ENCODE data around the gene HARS2. TPM values are rescaled to one million over a fixed set of nuclear protein-coding genes. Genes with fewer than 3 reads are reported as not detected.

The HARS2 gene
- total and polyA plus RNA-seq, 2 donors from 2014 or later: 26.7 to 27.6 TPM

- Histone ChIP-seq H3K27ac (ENCODE audit: low read depth in 2 of 2, low read length in 2 of 2) (no peak overlapping the region), H3K9me3 (ENCODE audit: control insufficient read depth in 2 of 3, insufficient read depth in 1 of 3, low read length in 3 of 3) (no peaks in the 10 kb centered on the region), H3K9ac (ENCODE audit: low read length in 3 of 3) (no peak overlapping the region), H3K4me3 (ENCODE audit: low read length in 3 of 3) (no peak overlapping the region), H3K36me3 (ENCODE audit: control insufficient read depth in 2 of 3, insufficient read depth in 3 of 3, low read length in 3 of 3) (peaks cover 7 to 43% (median 27%) of the 10 kb centered on the region in 3 donors), H3K27me3 (ENCODE audit: control insufficient read depth, insufficient read depth, low read length) (no peaks in the 10 kb centered on the region), H3K4me1 (ENCODE audit: control insufficient read depth in 2 of 3, insufficient read depth in 2 of 3, low read depth in 1 of 3, low read length in 3 of 3) (no peaks in the 10 kb centered on the region)
- no peak for DNase-seq
- FAIRE-seq: no peak
- TF ChIP-seq, protein P1, sequence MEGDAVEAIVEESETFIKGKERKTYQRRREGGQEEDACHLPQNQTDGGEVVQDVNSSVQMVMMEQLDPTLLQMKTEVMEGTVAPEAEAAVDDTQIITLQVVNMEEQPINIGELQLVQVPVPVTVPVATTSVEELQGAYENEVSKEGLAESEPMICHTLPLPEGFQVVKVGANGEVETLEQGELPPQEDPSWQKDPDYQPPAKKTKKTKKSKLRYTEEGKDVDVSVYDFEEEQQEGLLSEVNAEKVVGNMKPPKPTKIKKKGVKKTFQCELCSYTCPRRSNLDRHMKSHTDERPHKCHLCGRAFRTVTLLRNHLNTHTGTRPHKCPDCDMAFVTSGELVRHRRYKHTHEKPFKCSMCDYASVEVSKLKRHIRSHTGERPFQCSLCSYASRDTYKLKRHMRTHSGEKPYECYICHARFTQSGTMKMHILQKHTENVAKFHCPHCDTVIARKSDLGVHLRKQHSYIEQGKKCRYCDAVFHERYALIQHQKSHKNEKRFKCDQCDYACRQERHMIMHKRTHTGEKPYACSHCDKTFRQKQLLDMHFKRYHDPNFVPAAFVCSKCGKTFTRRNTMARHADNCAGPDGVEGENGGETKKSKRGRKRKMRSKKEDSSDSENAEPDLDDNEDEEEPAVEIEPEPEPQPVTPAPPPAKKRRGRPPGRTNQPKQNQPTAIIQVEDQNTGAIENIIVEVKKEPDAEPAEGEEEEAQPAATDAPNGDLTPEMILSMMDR (IDR thresholded peaks at IDR 0.05; ENCODE audit: borderline replicate concordance, extremely low read depth, insufficient read depth): no peak
- intact Hi-C loops (cut with DNase I): no loop called here
Observed at GRCh38 chr5:140674629-140675028, 16.6 kb upstream of the HARS2 start.

DNA sequence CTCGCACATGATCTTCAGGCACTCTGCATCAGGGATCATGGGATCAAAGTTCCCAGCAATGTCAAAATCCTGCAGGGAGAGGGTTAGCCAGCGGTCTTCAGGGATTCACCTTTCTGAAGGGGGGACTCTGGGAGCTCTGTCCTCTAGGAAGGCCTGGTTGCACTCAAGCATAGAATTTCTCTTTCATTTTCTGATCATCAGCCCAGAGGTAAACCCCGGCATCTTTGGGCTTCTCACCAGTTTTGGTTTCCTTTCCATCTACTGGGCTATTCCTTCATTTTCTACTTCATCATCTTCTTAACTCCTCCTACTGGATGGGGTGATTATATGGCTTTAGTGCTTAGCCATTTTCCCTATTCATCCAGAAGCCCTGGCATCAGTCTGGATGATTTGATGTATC is 13.3 kb upstream of the HARS2 start:
- Histone ChIP-seq H3K27me3 (ENCODE audit: control insufficient read depth, insufficient read depth, low read length) (no peaks in the 10 kb centered on the region), H3K4me1 (ENCODE audit: control insufficient read depth in 2 of 3, insufficient read depth in 2 of 3, low read depth in 1 of 3, low read length in 3 of 3) (no peaks in the 10 kb centered on the region), H3K27ac (ENCODE audit: low read depth in 2 of 2, low read length in 2 of 2) (no peak overlapping the region), H3K4me3 (ENCODE audit: low read length in 3 of 3) (no peak overlapping the region), H3K9me3 (ENCODE audit: control insufficient read depth in 2 of 3, insufficient read depth in 1 of 3, low read length in 3 of 3) (no peaks in the 10 kb centered on the region), H3K9ac (ENCODE audit: low read length in 3 of 3) (no peak overlapping the region), H3K36me3 (ENCODE audit: control insufficient read depth in 2 of 3, insufficient read depth in 3 of 3, low read length in 3 of 3) (peaks cover 7 to 49% (median 33%) of the 10 kb centered on the region in 3 donors)
- no peak for DNase-seq
- no peak for FAIRE-seq
- TF ChIP-seq, protein P1 (IDR thresholded peaks at IDR 0.05; ENCODE audit: borderline replicate concordance, extremely low read depth, insufficient read depth): no peak
- intact Hi-C loops (cut with DNase I): no loop called here

DNA sequence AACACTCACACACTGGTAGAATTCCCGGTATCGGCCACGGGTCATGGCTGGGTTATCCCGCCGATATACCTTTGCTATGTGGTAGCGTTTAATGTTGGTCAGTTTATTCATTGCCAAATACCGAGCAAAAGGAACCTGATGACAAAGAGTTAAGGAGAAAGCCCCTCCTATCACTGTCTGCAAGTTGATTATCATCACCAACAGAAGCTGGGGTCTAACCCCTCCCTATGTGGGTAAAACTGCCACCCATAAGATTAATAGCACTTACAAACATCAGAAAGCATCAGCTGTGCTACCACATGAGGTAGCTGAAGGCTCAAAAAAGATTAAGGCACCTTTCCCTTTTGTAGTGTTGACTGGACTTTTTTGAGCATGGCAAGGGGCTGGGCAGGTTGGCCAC is 12.3 kb upstream of the HARS2 start:
- Histone ChIP-seq H3K36me3 (ENCODE audit: control insufficient read depth in 2 of 3, insufficient read depth in 3 of 3, low read length in 3 of 3) (peaks cover 7 to 49% (median 33%) of the 10 kb centered on the region in 3 donors), H3K27me3 (ENCODE audit: control insufficient read depth, insufficient read depth, low read length) (no peaks in the 10 kb centered on the region), H3K9me3 (ENCODE audit: control insufficient read depth in 2 of 3, insufficient read depth in 1 of 3, low read length in 3 of 3) (no peaks in the 10 kb centered on the region), H3K4me1 (ENCODE audit: control insufficient read depth in 2 of 3, insufficient read depth in 2 of 3, low read depth in 1 of 3, low read length in 3 of 3) (no peaks in the 10 kb centered on the region), H3K4me3 (ENCODE audit: low read length in 3 of 3) (no peak overlapping the region), H3K27ac (ENCODE audit: low read depth in 2 of 2, low read length in 2 of 2) (no peak overlapping the region), H3K9ac (ENCODE audit: low read length in 3 of 3) (no peak overlapping the region)
- intact Hi-C loops (cut with DNase I): no loop called here
- TF ChIP-seq, protein P1 (IDR thresholded peaks at IDR 0.05; ENCODE audit: borderline replicate concordance, extremely low read depth, insufficient read depth): no peak
- FAIRE-seq (no peak), DNase-seq (no peak)

DNA sequence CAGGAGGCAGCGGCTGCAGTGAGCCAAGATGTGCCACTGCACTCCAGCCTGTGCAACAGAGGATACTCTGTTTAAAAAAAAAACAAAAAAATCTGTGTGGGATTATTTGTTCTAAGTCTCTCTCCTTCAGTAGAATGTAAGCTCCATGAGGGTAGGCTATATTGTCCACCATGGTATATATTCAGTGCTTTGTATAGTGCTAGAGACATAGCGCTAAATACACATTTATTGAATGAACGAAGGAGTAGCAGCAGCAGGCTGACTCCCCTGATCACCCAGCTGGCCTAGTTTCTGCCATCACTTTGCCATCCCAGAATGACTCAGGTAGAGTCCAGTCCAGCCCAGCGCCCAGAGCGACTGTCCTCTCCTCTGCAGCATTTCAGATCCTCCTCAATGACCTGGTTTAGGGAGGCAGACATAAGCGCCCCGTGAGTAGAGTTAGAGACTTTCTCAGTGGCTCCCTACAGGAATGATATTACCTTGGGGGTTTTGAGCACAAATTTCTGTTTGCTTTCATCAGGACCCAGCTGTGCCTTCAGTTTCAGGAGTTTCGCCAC is 801 bp upstream of the HARS2 start:
- H3K4me3 ChIP-seq (ENCODE audit: low read length in 3 of 3): peak overlapping the region; percentile 76 to 98 (median 88)
- DNase-seq (no peak), FAIRE-seq (no peak)
- H3K27me3 ChIP-seq (ENCODE audit: control insufficient read depth, insufficient read depth, low read length): no peaks in the 10 kb centered on the region
- no peak overlapping the region for H3K27ac ChIP-seq (ENCODE audit: low read depth in 2 of 2, low read length in 2 of 2)
- TF ChIP-seq, protein P1 (IDR thresholded peaks at IDR 0.05; ENCODE audit: borderline replicate concordance, extremely low read depth, insufficient read depth): no peak
- peaks cover 3 to 12% (median 10%) of the 10 kb centered on the region in 3 donors for H3K4me1 ChIP-seq (ENCODE audit: control insufficient read depth in 2 of 3, insufficient read depth in 2 of 3, low read depth in 1 of 3, low read length in 3 of 3)
- H3K9me3 ChIP-seq (ENCODE audit: control insufficient read depth in 2 of 3, insufficient read depth in 1 of 3, low read length in 3 of 3): no peaks in the 10 kb centered on the region
- peaks cover 7 to 16% (median 13%) of the 10 kb centered on the region in 3 donors for H3K36me3 ChIP-seq (ENCODE audit: control insufficient read depth in 2 of 3, insufficient read depth in 3 of 3, low read length in 3 of 3)
- intact Hi-C loops (cut with DNase I): no loop called here
- H3K9ac ChIP-seq (ENCODE audit: low read length in 3 of 3): peak overlapping the region; percentile 44 to 93 (median 66)
